GM18870 (cell line): ENCODE results near the gene MMP11.

Source experiments
- ATAC-seq: cut with Tn5 transposase; IDR thresholded peaks from one replicate; pipeline ENCODE4 v1.9.1; 2021; ENCODE audit warnings: moderate library complexity; ENCODE audit not compliant: unreplicated experiment

Gene MMP11

DNA sequence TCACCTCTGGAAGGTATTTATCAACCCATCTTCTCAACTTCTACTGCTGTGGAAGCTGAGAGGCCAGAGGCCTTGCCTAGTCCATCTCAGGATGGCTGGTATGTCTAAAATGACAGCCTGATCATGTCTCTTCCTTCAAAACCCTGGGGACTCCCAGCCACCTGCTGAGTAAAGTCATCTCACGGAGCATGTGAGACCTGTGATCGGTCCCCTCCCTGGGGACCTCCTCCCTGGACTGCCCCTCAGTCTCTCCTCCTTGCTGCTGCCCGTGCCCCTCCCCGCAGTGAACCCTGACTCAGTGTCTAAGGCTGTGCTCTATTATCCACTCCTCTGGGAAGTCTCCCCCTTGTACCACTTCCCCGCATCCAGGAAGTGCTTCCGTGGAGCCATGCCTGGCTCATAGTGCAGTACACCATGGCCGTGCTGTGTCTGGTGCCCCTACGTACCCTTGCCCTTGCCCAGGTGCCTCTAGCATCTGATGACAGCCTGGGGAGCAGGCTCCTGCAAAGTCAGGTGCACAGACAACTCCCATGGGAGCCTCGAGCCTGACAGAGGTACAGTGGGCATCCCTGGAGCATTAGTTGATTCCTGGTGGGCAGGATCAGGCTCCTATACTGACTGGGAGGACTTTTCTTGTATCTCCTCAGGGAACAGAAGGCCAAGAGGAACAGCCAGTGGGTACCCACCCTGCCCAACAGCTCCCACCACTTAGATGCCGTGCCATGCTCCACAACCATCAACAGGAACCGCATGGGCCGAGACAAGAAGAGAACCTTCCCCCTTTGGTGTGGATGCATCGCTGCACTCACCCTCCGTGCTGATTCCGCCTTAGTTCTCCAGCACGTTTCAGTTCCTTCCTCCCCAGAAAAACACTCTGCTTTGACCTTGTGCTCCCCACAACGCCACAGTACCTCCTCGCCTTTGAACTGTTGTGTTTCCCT is 27.9 kb downstream of the MMP11 start:
- ATAC-seq: no peak

DNA sequence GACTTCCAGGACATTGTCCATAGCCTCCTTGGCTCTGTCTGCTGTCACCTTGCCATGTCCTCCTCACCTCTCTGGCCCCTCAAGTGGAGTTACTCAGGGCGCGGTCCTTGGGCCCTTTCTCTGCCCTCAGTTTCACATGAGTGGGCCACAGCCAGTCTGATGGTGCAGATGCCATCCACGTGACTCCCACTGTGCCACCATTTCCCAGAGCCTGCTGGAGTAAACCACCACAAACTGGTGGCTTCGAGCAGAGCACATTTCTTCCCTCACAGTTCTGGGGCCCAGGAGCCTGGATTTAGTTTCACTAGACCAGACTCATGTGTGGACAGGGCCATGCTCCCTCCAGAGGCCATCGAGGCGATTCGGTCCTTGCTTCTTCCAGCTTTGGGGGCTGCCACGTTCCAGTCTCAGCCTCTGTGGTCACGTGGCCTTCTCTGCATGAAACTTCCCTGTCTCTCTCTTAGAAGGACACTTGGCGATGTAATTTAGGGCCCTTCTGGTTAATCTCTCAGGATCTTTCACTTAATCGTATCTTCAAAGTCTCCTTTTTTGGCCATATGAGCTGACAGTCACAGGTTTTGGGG is 28.7 kb downstream of the MMP11 start:
- no peak for ATAC-seq

DNA sequence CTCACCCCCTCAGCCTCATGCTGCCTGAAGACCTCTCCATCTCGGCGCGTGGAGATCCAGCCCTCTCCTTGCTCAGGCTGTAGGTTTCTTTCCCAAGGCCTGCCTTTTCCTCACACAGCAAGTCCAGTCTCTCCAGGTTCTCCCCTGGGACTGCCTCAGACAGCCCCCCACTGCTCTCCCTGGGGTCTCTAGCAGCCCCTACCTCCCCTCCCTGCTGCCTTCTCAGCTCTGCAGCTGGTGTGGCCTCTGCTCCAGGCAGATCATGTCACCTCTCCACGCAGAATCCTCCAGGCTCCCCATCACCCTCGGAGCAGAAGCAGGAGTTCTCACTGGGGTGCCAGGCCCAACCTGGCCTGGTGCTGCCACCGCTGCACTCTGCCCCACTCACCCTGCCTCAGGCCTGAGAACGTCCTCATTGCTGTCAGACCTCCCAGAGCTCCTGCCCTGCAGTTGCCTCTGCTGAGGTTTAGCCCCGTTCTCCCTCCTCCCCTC is 29.3 kb downstream of the MMP11 start:
- no peak for ATAC-seq

DNA sequence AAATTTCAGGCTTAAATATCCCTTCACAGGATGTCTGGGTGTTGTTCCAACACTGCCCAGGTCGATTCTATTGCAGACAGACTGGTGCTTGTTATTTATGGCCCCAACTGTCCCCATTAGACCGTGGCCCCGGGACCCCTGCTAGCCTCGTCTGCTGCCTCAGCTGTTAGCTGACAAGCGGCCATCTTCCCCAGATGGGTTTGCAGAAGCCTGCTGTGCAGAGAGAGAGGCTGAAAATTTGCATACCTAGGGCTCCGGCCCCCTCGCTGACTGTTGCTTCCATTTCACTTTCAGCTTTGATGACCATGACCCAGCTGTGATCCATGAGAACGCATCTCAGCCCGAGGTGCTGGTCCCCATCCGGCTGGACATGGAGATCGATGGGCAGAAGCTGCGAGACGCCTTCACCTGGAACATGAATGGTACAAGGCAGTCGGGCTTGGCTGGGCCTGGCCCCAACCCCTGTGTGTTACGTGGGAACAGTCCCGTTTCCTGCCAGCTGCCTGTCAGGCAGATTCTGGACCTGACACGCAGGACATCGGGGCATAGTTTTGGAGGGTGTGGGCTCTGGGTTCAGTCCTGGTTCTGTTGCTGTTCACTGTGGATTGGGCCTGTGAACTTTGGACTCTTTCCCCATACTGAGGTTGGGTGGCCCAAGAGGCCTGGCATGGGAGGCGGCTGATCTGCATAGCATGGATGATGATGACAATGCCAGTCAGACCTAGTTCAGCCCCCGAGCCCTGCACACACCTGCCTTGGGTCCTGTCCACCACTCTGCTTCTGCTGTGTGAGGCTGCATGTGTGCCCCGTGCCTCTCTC is 30.6 kb downstream of the MMP11 start:
- ATAC-seq: no peak

DNA sequence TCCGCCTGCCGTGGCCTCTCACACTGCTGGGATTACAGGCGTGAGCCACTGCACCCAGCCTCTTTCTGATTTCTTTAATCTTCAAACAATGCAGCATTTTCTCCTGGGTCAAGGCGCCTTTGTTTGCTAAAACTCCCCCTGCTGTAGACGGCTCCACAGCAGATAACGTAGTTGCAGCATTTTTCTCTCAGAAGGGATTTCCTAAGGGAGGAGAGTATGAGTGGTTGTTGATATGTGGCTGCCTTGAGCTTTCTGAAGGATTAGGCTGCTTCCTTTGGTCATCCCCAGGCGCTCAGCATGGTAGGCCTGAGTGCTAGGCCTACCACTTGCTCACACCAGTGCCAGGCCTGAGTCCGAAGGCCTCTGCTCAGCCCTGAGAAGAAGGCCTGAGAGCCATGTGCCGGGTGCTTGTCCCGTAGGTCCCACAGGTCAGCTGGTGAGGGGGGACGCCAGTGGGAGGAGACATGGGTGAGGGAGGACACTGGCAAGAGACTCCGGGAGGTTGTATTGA is 32.2 kb downstream of the MMP11 start:
- no peak for ATAC-seq

DNA sequence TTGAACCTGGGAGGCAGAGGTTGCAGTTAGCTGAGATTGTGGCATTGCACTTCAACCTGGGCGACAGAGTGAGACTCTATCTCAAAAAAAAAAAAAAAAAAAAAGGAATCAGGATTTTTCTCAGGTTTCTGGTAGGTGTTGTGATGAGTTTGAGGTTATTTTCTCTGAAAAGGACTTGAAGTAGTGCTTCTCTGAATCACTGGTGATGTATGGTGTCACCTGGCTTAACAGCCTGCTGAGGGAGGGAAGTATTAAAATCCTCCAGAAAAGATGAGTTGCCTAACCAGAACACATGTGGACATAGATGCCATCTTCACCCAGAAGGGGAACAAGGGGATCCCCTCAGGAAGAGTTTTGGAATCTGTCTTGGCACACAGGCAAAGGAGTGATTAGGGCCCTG is 34.2 kb downstream of the MMP11 start:
- ATAC-seq: no peak

DNA sequence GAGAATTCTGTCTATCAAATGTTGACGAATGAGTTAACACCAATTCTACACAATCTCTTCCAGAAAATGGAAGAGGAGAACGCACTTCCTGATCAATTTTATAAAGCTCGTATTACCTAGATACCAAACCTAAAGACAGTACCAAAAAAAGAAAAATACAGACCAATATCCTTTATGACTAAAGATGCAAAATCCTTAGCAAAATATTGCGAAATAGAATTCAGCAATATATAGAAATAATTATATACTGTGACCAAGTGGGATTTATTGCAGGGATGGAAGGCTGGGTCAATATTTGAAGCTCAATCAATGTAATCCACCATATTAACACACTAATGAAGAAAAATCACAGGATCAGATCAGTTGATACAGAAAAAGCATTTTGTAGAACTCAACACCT is 39.7 kb downstream of the MMP11 start:
- ATAC-seq: no peak

DNA sequence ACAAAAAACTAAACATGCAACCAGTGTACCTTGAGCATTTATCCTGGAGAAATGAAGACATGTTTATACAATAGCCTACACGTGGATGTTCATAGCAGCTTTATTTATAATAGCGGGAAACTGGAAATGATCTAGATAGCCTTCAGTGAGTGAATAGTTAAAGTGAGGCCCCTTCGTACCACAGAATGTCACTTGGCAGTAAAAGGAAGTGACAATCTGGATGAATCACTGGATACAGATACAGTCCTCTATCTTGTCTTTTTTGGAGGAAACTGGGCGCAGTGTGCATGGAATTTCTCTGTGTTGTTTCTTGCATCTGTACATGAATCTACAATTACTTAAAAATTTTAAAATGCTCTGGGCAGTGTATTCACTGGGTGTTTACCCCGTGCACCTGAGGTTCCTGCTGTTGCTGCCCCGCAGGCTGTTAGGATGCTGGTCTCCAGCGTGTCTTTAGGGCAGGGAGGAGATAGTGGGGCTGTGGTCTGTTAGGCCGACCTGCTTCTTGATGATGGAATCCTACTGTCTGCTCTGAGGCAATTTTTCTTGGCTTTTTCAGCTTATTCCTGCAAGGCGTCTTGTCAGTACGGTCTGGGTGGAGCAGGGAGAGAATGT is 43.0 kb downstream of the MMP11 start:
- no peak for ATAC-seq

DNA sequence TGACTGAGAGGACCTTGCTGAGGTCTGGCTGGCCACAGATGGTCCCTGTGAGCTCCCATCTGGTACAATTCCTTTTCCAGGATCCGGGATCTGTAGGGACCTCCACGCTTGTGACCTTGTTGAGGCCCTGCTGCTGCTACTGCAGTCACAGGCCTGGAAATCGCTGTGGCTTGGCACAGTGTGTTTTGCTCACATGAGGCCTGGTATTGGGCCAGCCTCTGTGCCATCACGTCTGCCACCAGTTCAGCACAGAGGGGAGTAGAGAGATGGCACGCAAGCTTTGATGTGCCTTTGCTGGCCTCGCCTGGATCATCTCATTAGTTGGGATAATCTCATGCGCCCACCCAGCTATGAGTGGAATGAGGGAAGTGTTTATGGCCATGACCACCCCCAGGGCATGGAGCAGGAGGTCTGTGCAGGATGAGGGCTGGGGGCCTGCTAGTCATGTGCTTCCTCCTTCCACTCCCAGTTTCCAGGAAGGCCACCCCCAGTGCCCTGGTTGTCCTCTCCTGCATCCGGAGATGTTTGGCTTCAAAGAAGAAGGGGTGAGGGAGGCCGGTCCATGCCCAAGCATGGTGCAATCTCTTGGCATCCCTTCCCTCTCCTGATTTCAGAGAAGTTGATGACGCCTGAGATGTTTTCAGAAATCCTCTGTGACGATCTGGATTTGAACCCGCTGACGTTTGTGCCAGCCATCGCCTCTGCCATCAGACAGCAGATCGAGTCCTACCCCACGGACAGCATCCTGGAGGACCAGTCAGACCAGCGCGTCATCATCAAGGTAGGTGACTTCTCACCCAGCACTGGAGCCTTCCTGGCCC is 43.7 kb downstream of the MMP11 start:
- no peak for ATAC-seq

DNA sequence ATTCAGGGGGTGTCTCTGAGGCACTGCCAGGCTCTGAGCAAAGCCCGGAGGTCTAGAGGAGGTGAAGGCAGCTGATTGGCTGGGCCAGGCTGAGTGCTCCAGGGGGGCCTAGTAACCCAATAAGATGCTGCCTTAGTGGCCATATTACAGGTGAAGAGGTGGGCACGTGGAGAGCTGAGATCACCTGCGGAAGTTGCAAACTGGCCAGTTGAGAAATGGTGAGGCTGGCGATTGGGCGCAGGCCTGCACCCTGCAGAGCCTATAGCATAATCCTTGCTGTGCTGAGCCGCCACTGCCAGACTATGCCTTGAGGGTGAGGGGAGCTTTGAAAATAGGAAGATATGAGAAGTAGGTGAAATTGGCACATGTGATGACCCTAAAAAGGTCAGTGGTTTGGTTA is 44.5 kb downstream of the MMP11 start:
- no peak for ATAC-seq

DNA sequence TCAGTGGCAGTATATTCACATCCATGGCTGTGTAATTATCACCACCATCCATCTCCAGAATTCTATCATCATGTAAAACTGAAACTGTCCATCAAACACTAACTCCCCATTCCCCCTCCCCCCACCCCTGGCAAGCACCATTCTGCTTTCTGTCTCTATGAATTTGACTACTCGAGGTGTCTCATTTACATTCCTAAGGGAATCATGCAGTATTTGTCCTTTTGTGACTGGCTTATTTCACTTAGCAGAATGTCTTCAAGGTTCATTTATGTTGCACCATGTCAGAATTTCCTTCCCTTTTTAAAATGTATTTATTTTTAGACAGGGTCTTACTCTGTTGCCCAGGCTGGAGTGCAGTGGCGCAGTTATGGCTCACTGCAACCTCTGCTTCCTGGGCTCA is 45.9 kb downstream of the MMP11 start:
- no peak for ATAC-seq

DNA sequence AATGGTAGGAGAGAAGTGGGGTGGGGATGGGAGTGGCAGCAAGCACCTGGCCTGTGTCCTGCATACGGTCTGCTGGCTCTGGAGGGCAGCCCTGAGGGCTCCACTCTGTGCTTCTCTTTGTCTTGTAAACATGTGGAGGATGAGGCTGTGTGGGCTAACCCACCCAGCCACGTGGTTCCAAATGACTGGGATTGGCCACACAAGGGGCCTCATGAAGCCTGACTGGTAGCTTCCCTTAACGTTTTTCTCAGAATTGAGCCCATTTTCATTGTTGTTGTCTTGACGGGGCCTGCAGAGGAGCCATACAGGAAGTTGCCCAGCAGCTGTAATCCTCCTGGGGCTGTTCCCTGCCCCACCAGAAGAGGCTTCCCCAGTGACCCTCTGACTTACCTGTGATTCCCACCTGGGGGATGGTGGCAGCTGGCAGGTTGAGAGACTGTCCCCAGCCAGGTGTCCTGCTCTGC is 48.1 kb downstream of the MMP11 start:
- no peak for ATAC-seq

DNA sequence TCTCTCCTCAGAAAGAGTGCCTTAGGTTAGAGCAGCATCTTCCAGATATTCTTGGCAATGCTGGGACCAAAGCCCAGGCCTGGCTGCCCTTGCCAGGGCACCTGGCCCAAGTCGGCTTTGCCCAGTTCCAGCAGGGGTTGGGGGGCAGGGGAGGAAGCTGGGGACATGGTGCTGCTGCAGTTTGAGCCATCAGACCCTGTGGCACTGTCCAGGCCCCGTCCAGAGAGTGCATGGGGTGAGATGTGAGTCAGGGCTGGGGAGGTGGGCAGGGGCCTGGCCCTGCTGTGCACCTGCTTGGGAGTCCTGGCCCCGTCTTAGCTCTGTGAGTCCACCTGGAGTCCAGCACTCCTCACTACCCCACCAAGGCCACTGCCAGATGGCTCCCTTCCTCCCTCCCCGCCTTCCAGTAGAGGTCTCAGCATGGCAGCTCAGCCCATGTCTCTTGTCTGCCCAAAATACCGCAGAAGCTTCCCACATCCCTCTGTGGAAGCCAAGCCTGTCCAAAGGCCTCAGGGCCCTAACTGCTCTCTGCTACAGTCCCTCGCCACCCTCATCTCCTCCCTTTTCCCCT is 49.5 kb downstream of the MMP11 start:
- ATAC-seq: no peak

DNA sequence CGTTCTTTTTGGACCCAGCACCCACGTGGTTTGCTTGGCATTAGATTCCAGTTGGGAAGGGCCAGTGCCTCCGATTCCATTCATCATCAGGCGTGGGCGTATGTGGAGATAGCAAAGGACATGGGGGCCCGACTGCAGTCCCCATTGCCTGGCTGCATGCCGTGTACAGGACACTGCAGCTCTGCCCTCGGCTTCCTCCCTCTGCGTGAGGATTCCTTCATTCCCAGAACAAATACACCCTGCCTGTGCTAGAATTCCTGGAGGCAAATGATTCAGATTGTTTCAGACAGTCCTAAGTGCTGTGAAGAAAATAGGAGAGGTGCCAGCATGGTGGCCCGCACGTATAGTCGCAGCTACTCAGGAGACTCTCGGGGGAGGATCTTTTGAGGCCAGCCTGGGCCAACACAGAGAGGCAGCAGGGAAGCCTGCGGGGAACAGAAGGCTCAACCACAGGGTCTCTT is 50.7 kb downstream of the MMP11 start:
- ATAC-seq: no peak

DNA sequence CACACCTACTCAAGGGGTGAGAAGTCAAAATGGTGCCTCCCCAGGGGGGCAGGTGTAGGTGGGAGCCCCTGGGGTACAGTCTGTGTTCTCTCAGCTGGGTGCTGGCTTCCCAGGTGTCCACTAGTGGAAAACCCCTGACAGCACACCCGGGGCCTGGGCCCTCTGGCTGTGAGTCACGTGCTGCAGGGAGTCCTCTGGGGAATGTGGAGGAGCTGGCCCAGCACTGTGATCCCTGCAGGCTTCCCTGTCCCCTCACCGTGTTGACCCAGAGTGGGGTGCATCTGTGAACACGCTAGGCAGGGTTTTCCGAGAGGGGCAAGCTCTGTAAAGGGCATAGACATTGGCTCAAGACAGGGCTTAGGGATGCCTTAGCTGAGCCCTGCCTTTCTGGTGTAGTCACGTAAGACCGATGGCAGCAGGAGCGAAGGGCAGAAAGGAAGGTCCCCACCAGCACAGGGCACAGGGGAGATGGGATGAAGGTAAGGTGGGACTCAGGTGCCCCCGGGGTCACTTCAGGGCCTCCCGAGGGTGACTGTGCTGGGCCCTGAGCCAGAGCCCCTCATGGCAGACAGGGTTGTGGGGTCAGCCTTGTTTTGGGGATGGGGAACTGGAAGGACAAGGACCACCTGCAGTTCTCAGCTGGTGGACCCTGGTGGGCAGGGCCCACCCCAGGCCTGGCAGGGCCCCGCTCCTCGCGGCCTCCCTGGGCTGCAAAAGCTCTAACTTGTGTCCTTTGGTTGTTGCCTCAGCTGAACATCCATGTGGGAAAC is 52.0 kb downstream of the MMP11 start:
- no peak for ATAC-seq

DNA sequence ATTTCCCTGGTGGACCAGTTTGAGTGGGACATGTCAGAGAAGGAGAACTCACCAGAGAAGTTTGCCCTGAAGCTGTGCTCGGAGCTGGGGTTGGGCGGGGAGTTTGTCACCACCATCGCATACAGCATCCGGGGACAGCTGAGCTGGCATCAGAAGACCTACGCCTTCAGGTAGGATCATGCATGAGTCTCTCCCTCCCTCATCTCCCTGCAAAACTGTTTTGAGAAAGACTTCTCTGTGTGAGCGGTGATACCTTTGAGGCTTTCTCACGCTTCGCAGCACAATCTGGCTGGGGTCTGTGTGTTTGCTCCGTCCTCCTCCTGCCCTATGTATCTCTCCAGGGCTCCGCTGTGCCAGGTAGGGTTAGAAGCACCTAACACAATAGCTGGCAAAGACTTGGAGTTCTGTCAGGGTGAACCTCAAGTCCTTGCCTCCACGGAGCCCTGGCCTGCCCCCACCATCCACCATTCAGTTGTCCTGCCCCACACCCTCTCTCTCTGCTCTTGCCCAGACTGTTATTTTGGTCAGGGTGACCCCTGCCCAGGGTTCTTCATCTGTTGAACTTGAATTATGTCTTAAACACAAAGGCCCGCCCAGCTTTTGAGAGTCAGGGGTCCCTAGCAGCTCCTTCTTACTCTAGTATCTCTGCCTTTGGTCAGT is 52.7 kb downstream of the MMP11 start:
- ATAC-seq: no peak

DNA sequence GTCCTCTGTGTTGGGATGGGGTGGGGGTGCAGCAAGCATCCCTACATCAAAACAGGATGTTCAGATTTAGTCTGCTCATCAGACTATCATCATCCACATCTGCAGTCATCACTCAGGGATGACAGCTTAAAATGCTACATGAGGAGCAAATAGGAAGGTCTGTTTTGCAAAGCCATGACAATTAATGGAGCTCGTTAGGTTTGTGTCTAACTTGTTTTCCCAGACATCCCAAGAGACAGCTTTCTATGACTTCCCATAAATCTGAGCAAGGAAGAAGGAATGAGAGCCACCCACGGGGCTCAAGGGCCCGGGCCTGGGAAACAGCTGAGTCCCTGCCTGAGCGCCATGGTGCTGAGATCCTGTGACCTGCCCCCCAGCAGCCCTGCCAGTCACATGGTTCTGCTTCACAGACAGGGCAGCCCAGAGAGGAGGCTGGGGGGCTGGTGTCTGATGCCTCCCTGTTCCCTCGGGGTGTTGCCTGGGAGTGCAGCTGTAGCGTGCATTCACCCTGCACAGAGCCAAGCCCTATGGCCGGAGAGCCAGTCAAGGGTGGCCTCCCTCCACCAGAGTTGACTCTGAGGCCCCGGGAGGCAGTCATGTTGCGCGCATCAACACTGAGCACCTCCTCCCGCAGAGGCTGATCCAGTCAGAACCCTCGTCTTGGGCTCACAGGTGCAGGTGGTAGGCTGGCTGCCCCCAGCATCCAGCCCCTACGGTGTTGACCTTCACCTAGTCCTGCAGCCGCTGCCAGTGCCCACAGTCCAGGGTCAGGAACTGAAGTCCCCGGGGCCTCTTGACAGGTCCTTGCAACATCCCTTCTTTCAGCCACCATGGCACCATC is 54.1 kb downstream of the MMP11 start:
- no peak for ATAC-seq
